ENCODE results near the gene TRMT10B. TPM values are rescaled to one million over a fixed set of nuclear protein-coding genes. Genes with fewer than 3 reads are reported as not detected.

TRMT10B gene
- total and polyA plus RNA-seq, 8 donors, result 2.7 to 10.5 (median 5.1) TPM

DNA sequence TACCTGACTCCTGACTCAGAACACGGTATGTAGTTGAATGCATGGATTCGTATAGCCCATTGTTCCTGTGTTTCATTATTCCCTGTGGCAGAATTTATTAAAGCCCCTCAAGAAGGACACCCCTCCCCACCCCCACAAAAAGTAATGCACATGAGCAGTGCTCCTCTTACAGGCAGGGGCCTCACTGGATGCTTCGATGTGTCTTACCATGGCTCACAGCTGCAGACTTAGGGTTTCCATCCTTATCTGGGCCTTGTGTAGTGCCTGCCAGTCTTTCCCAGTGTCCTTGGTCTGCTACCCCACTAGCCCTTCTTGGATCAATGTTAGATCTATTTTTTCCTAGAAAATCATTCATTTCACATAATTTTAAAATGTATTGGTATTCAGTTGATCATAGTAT lies 16.4 kb downstream of the TRMT10B start:
- Histone ChIP-seq H3K27me3 (no peaks in the 10 kb centered on the region), H3K4me1 (no peaks in the 10 kb centered on the region), H3K36me3 (peaks cover 11 to 74% (median 64%) of the 10 kb centered on the region in 4 donors), H3K4me3 (no peak overlapping the region), H3K9me3 (no peaks in the 10 kb centered on the region), H3K27ac (no peak overlapping the region)
- intact Hi-C loops (cut with DNase I; ENCODE audit: low total_unique reads), result no loop called here
- WGBS, 5 donors, result 94 to 98% (median 96%) methylated on average over 3 of the region's 3 CpGs
- no peak for DNase-seq
- no peak for TF ChIP-seq EP300 (IDR thresholded peaks at IDR 0.05)
- TF ChIP-seq POLR2A (IDR thresholded peaks at IDR 0.05), result no peak
- TF ChIP-seq, protein P1, sequence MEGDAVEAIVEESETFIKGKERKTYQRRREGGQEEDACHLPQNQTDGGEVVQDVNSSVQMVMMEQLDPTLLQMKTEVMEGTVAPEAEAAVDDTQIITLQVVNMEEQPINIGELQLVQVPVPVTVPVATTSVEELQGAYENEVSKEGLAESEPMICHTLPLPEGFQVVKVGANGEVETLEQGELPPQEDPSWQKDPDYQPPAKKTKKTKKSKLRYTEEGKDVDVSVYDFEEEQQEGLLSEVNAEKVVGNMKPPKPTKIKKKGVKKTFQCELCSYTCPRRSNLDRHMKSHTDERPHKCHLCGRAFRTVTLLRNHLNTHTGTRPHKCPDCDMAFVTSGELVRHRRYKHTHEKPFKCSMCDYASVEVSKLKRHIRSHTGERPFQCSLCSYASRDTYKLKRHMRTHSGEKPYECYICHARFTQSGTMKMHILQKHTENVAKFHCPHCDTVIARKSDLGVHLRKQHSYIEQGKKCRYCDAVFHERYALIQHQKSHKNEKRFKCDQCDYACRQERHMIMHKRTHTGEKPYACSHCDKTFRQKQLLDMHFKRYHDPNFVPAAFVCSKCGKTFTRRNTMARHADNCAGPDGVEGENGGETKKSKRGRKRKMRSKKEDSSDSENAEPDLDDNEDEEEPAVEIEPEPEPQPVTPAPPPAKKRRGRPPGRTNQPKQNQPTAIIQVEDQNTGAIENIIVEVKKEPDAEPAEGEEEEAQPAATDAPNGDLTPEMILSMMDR (IDR thresholded peaks at IDR 0.05), result no peak
- TF ChIP-seq POLR2AphosphoS5 (IDR thresholded peaks at IDR 0.05), result no peak

DNA sequence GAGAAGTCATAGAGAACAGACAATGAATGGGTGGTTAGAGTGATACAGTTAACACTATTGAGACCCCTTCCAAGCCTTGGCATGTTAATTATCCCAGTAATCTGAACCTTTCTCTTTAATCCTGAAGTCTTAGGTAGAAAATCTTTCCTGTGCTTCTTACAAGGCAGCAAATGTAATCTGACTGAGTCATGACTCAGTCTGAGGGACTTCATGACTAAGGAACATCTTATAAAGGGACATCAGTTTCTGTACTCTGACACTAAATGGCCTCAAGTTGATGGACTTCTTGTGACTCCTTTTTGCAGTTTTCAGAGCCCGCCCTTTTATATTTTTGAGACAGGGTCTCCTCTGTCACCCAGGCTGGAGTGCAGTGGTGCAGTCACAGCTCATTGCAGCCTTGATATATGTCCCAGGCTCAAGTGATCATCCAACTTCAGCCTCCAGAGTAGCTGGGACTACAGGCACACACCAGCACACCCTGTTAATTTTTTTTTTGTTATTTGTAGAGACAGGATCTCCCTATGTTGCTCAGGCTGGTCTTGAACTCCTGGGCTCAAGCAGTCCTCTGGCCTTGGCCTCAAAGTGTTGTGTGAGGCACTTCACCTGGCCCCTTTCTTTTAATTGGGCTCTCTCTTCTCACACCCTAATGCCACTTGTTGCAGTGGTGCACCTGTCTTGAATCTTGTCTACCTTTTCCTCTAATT lies 21.8 kb downstream of the TRMT10B start:
- Histone ChIP-seq H3K4me1 (no peaks in the 10 kb centered on the region), H3K36me3 (peaks cover 36 to 99% (median 97%) of the 10 kb centered on the region in 4 donors), H3K4me3 (no peak overlapping the region), H3K9me3 (no peaks in the 10 kb centered on the region), H3K27ac (no peak overlapping the region), H3K27me3 (no peaks in the 10 kb centered on the region)
- DNase-seq, result no peak
- TF ChIP-seq POLR2AphosphoS5 (IDR thresholded peaks at IDR 0.05) (no peak), POLR2A (IDR thresholded peaks at IDR 0.05) (no peak), EP300 (IDR thresholded peaks at IDR 0.05) (no peak)
- TF ChIP-seq, protein P1 (IDR thresholded peaks at IDR 0.05), result no peak
- intact Hi-C loops (cut with DNase I; ENCODE audit: low total_unique reads), result no loop called here
- WGBS, 5 donors, result 91 to 100% (median 100%) methylated on average over 1 of the region's 1 CpG

DNA sequence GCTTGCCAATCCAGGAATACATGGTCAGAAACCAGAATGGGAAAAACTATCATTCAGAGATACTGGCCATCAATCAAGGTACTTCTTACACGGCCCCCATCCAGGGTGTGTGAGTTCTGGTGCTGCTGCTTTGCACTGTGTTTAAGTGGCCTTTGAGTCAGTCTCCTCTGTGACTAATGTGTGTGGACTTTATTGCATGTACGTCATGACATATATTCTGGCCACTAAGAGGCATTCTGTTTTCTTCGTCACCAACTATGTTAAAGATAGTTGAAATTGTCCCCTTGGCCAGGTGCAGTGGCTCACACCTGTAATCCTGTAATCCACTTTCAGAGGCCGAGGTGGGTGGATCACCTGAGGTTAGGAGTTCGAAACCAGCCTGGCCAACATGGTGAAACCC lies 22.7 kb downstream of the TRMT10B start:
- H3K4me3 ChIP-seq, result no peak overlapping the region
- H3K27ac ChIP-seq, result no peak overlapping the region
- TF ChIP-seq, protein P1 (IDR thresholded peaks at IDR 0.05), result no peak
- TF ChIP-seq POLR2AphosphoS5 (IDR thresholded peaks at IDR 0.05), result no peak
- TF ChIP-seq POLR2A (IDR thresholded peaks at IDR 0.05), result no peak
- no peak for TF ChIP-seq EP300 (IDR thresholded peaks at IDR 0.05)
- 87 to 91% (median 90%) methylated on average over 5 of the region's 5 CpGs for WGBS, 5 donors
- H3K9me3 ChIP-seq, result no peaks in the 10 kb centered on the region
- intact Hi-C loops (cut with DNase I; ENCODE audit: low total_unique reads), result no loop called here
- DNase-seq, result no peak
- no peaks in the 10 kb centered on the region for H3K4me1 ChIP-seq
- H3K36me3 ChIP-seq, result peaks cover 40 to 99% (median 98%) of the 10 kb centered on the region in 4 donors
- no peaks in the 10 kb centered on the region for H3K27me3 ChIP-seq

DNA sequence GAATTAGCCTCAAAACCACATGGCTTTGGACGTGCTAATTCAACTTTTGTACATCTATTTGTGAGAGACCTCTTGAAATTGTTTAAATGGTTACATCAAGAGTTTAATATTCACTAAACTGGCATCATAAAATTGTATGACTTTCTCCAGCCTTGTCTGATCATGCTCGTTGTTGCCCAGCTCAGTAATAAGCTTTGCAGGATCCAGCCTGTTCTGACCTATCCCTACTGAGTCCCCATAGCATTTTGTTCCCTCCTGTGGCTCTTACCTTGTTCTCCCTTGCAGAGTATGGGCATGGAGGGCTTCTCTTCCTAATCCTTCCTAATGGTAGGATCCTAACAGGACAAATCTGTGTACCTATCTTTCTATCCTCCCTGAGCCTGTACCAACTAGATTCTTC lies 24.9 kb downstream of the TRMT10B start:
- no peaks in the 10 kb centered on the region for H3K27me3 ChIP-seq
- no peak for TF ChIP-seq POLR2A (IDR thresholded peaks at IDR 0.05)
- no peak for TF ChIP-seq POLR2AphosphoS5 (IDR thresholded peaks at IDR 0.05)
- no peak for TF ChIP-seq EP300 (IDR thresholded peaks at IDR 0.05)
- TF ChIP-seq, protein P1 (IDR thresholded peaks at IDR 0.05), result no peak
- H3K27ac ChIP-seq, result no peak overlapping the region
- DNase-seq, result no peak
- H3K4me1 ChIP-seq, result peaks cover 4 to 18% (median 14%) of the 10 kb centered on the region in 4 donors
- H3K9me3 ChIP-seq, result no peaks in the 10 kb centered on the region
- 68 to 83% (median 80%) methylated on average over 2 of the region's 2 CpGs for WGBS, 5 donors
- intact Hi-C loops (cut with DNase I; ENCODE audit: low total_unique reads), result no loop called here
- peaks cover 52 to 100% (median 99%) of the 10 kb centered on the region in 4 donors for H3K36me3 ChIP-seq
- no peak overlapping the region for H3K4me3 ChIP-seq

Measured in stomach (tissue), 9 donors.